Heart right ventricle (tissue), 16 donors: Measurements from ENCODE around the gene NAGPA. TPM values are rescaled to one million over a fixed set of nuclear protein-coding genes. Genes with fewer than 3 reads are reported as not detected.
"Not testable (repeated sequence)": the region's sequence is repeated elsewhere in the genome, so short reads cannot be mapped to it uniquely, and the experiment has no call there.

Experiments
- ATAC-seq, 8 donors: fragments of 200-7000 bp; cut with Tn5 transposase; one replicate each; pipeline ENCODE4 v1.9.1; 2020; ENCODE audit warnings: mild to moderate bottlenecking in 8 of 8, moderate library complexity in 8 of 8, moderate number of reproducible peaks in 1 of 8
- DNase-seq, 2 donors: peaks; one replicate each; pipeline ENCODE4 v3.0.0-alpha.2; 2020
- H3K27ac ChIP-seq, 10 donors: fragments of 200-600 bp; sonication (generic) in 2 of 10; one replicate each; pipeline versions ENCODE4 v1.5.0 to v1.8.0; 2020 to 2022; ENCODE audit warnings: mild to moderate bottlenecking in 3 of 10
- H3K27me3 ChIP-seq, 7 donors: fragments of 200-600 bp; one replicate each; pipeline ENCODE4 v1.8.0; 2021 to 2022; ENCODE audit warnings: mild to moderate bottlenecking in 2 of 7
- H3K36me3 ChIP-seq, 9 donors: fragments of 200-600 bp; sonication (generic) in 1 of 9; one replicate each; pipeline versions ENCODE4 v1.5.0 to v1.8.0; 2020 to 2022; ENCODE audit warnings: mild to moderate bottlenecking in 2 of 9
- H3K4me1 ChIP-seq, 9 donors: fragments of 200-600 bp; sonication (generic) in 1 of 9; one replicate each; pipeline versions ENCODE4 v1.5.0 to v1.8.0; 2020 to 2022; ENCODE audit warnings: mild to moderate bottlenecking in 4 of 9
- H3K4me3 ChIP-seq, 10 donors: fragments of 200-600 bp; sonication (generic) in 2 of 10; one replicate each; pipeline versions ENCODE4 v1.5.0 to v1.8.0; 2020 to 2022; ENCODE audit warnings: mild to moderate bottlenecking in 7 of 10, moderate library complexity in 2 of 10
- H3K9me3 ChIP-seq, 11 donors: fragments of 200-600 bp in 10 of 11; sonication (generic) in 2 of 11; one replicate each; pipeline versions ENCODE4 v1.5.0 to v1.8.0; 2013 to 2022; ENCODE audit warnings: mild to moderate bottlenecking in 2 of 11, control low read depth in 1 of 11, moderate library complexity in 1 of 11
- CTCF ChIP-seq, 9 donors: fragments of 200-600 bp; sonication (generic) in 2 of 9; IDR thresholded peaks; one replicate each; pipeline versions ENCODE4 v1.5.0 to v1.8.0; 2021 to 2022; ENCODE audit warnings: antibody characterized with exemption in 9 of 9, mild to moderate bottlenecking in 5 of 9, moderate library complexity in 1 of 9
- WGBS, 2 donors: extraction: QIAGEN DNeasy Blood & Tissue Kit; methylation state at CpG; one replicate each; pipeline ENCODE4 v1.1.7; 2013; ENCODE audit warnings: inconsistent platforms in 1 of 2; 5-methylcytosine and 5-hydroxymethylcytosine counted together
- intact Hi-C, 10 donors: fragments of 100-400 bp; cut with DNase I; formaldehyde crosslinking; loops; one replicate each; pipeline versions ENCODE4 v1.11.1 to v1.14.2; 2022
- long read RNA-seq, 3 donors: library from polyadenylated mRNA; unstranded; transcript quantifications; one replicate each; pipeline ENCODE4 v2.0.0, GENCODE V29; 2020 to 2021
- polyA plus RNA-seq, 2 donors: library from polyadenylated mRNA; stranded (reverse); fragments of 200-250 nt; gene quantifications; one replicate each; pipeline ENCODE4 v1.2.3, GENCODE V29; 2013
- total RNA-seq, 10 donors: library from RNA; stranded (reverse); fragmentation: NEBNext Ultra II Directional in 3 of 10; extraction: Animal tissue kit (Norgen Biotek cat#: 25700) in 3 of 10; gene quantifications; one replicate each; pipeline versions ENCODE4 v1.2.1 to v1.2.4, GENCODE V29; 2021 to 2023
- donor health status: Arrhythmogenic right ventricular cardiomyopathy.
- donor health status: ischemic (EF 13 %, LVEDD 7.1; RV severe dilation, severe dysfunction).
- donor health status: healthy with polysubstance abuse.
- donor health status: DM: no; HTN: yes; CAD: no.
- donor health status: DM: no; HTN: no; CAD: no.
- donor health status: ischemic (EF 25% LVEDD 6.9; RV normal size, moderate dysfunction).
- donor health status: ischemic (EF 25% LVEDD 5.7; RV mildly dilated, moderate dysfunction).
- donor health status: healthy.
- donor health status: DM: yes; HTN: yes; CAD: no.
- donor health status: Ischemic cardiomyopathy.
- donor health status: ischemic (EF 35%, LVEDD 5.7; RV mildly dilated, moderate dysfunction).
- donor health status: nonischemic (EF 11% LVEDD 7.7; RV severe dilation, severe dysfunction).
- donor health status: DM: yes; HTN: yes; CAD: no.
- donor health status: PGD.
- donor health status: ischemic (EF 29% LVEDD 5.4; RV normal size, mild dysfunction).
- donor health status: nonischemic (EF 23%, LVEDD 6.1; RV moderate dilation, normal function).

The NAGPA gene
- total RNA-seq (10 to 100 TPM in 1 of 10 donors, 1 to 10 TPM in 9; 4.7 to 11.0 (median 6.1) TPM), polyA plus RNA-seq (1 to 10 TPM; 7.3 to 7.5 TPM)
- long read RNA-seq, donor 1, transcript NAGPA-201 (10 exons, 2,202 nt): major isoform, 12 of 25 reads
- long read RNA-seq, donor 1, partial matches to known transcripts: 4 of 25 reads
- long read RNA-seq, donor 1, other reads (novel, unspliced or antisense): 9 of 25 reads
- long read RNA-seq, donor 2, transcript NAGPA-201 (10 exons, 2,202 nt): major isoform, 10 of 19 reads
- long read RNA-seq, donor 2, partial matches to known transcripts: 2 of 19 reads
- long read RNA-seq, donor 2, other reads (novel, unspliced or antisense): 7 of 19 reads
- long read RNA-seq, donor 3, transcript NAGPA-201 (10 exons, 2,202 nt): major isoform, 16 of 23 reads
- long read RNA-seq, donor 3, partial matches to known transcripts: 4 of 23 reads
- long read RNA-seq, donor 3, other reads (novel, unspliced or antisense): 2 of 23 reads

DNA sequence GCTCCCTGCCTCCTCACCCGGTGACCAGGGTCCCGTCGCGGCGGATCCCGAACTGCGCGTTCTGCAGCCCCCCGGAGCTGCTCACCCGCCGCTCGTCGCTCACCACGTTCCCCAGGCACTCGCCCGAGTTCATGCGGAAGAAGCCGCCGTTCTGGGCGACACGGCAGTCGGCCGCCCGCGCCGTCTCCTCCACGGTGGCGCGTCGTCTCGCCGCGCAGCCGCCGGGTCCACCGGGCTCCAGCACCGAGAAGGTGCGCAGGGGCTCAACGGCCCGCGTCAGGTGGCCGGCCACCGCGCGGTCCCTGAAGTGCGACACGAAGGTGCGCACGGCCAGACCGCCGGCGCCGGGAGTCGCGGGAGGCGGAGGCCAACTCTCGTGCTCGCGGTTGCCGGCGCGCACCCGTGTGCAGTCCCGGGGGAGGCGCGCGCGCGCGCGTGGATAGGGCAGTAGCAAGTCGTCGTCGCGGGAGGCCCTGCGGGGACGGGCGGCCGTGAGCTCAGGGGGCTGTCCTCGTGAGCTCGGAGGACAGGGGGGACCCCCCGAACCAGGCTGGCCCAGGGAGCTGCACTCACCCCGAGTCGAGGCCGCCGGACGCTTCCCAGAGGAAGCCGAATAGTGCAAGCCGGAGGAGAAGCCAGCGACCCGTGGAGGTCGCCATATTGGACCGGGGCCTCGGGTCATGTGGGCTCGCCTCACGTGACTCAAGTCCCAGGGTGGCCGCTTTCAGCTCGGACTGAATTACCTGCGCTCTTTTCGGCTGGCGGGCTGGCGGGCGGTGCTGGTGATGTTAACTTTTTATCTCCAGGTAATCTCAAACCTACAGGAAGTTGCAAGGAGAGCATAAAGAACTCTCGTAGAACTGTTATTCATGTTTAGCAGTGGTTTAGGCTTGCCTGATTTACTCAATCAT is at the start of gene NAGPA:
Gene NAGPA, minus strand, starts transcription at position 680 of the 911 bp plus-strand sequence. Its CDS starts 21 bp downstream, at position 659.
- intact Hi-C loops: loop anchor here in 1 of 10 donors (5.0 kb wide), 1 partner anchor 39 kb away; the partner anchor contains the start of gene ALG1
- H3K27me3 ChIP-seq: no peaks in the 10 kb centered on the region
- WGBS, 2 donors: 0% methylated on average over 101 to 104 of the region's 104 CpGs
- peak; percentile 91 for DNase-seq
- peak; percentile 86 to 97 (median 95) for ATAC-seq
- no peaks in the 10 kb centered on the region for H3K9me3 ChIP-seq
- H3K4me1 ChIP-seq: peaks cover 0 to 28% (median 22%) of the 10 kb centered on the region in 9 donors
- no peak for TF ChIP-seq CTCF (IDR thresholded peaks at IDR 0.05)
- peak within 1 kb of the TSS; percentile 69 to 99 (median 82) for H3K4me3 ChIP-seq
- peak within 1 kb of the TSS in 8 of 10 donors; percentile 21 to 87 (median 45) for H3K27ac ChIP-seq
- peaks cover 0 to 27% (median 0%) of the 10 kb centered on the region in 9 donors for H3K36me3 ChIP-seq

DNA sequence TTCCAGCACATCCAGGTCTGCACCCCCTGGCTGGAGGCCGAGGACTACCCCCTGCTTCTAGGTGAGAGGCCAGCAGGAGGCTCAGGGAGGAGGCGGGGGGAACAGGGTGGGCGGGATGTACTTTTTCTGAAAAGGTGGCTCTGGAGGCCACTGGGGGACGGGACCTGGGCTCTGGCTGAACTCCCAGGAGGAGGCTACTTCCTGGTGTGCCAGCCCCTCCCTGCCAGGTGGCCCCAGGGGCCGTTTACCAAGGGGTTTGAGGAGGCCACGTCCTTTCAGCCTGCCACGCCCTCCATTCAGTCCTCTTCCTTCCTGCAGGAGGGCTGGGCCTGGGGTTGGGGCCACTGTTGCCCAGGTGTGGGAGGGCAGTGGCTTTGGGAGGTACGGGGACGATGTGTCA is 47.3 kb upstream of the NAGPA start:
- intact Hi-C loops, H3K27ac ChIP-seq, H3K4me1 ChIP-seq, H3K27me3 ChIP-seq, H3K9me3 ChIP-seq, DNase-seq, H3K4me3 ChIP-seq, ATAC-seq: not testable (repeated sequence)
- peaks cover 0 to 92% (median 9%) of the 10 kb centered on the region in 9 donors for H3K36me3 ChIP-seq
- 73 to 83% methylated on average over 8 to 9 of the region's 9 CpGs for WGBS, 2 donors

- H3K27ac ChIP-seq, H3K4me3 ChIP-seq, DNase-seq, H3K9me3 ChIP-seq, H3K4me1 ChIP-seq, intact Hi-C loops, ATAC-seq, H3K27me3 ChIP-seq: not testable (repeated sequence)
- 90 to 94% methylated on average over 12 of the region's 12 CpGs for WGBS, 2 donors
- peaks cover 0 to 92% (median 14%) of the 10 kb centered on the region in 9 donors for H3K36me3 ChIP-seq
These were observed 46.7 kb upstream of the NAGPA start for GRCh38 chr16:5080461-5080860.

- DNase-seq (no peak), ATAC-seq (no peak)
- WGBS, 2 donors: 89 to 96% methylated on average over 17 of the region's 17 CpGs
- H3K4me3 ChIP-seq: no peak overlapping the region
- no peak for TF ChIP-seq CTCF (IDR thresholded peaks at IDR 0.05)
- peaks cover 0 to 98% (median 13%) of the 10 kb centered on the region in 9 donors for H3K36me3 ChIP-seq
- peaks cover 0 to 3% (median 0%) of the 10 kb centered on the region in 9 donors for H3K4me1 ChIP-seq
- intact Hi-C loops: no loop called here
- H3K9me3 ChIP-seq: no peaks in the 10 kb centered on the region
- no peaks in the 10 kb centered on the region for H3K27me3 ChIP-seq
- no peak overlapping the region for H3K27ac ChIP-seq
These were observed 44.9 kb upstream of the NAGPA start for GRCh38 chr16:5078626-5079025.

- Histone ChIP-seq H3K4me3 (no peak overlapping the region), H3K27ac (no peak overlapping the region), H3K36me3 (peaks cover 0 to 90% (median 13%) of the 10 kb centered on the region in 9 donors), H3K4me1 (peaks cover 0 to 11% (median 5%) of the 10 kb centered on the region in 9 donors), H3K27me3 (no peaks in the 10 kb centered on the region), H3K9me3 (no peaks in the 10 kb centered on the region)
- TF ChIP-seq CTCF (IDR thresholded peaks at IDR 0.05): no peak
- intact Hi-C loops: no loop called here
- ATAC-seq (no peak), DNase-seq (no peak)
- 94 to 98% methylated on average over 13 of the region's 13 CpGs for WGBS, 2 donors
These were observed 43.6 kb upstream of the NAGPA start for GRCh38 chr16:5077304-5077703.
